Endothelial cell of umbilical vein (primary cell): ENCODE measurements around the gene SON. TPM values are rescaled to one million over a fixed set of nuclear protein-coding genes. Genes with fewer than 3 reads are reported as not detected.

Source experiments
- BruUV-seq: library from RNA; stranded (reverse); fragments of 400-500 nt; replicated peaks from 2 replicates; lab custom pipeline; 2021; lab: Mats Ljungman, UMichigan
- CTCF ChIA-PET: fragments of 300-600, 350-600 bp; sonication (Branson Sonifier 250); formaldehyde crosslinking; loops from one replicate; lab custom pipeline; 2021; ENCODE audit warnings: antibody characterized with exemption, inconsistent platforms; lab: Charles Lee
- POLR2A ChIA-PET: fragments of 300-600, 350-600 bp; sonication (Branson Sonifier 250); formaldehyde crosslinking; loops from one replicate; lab custom pipeline; 2021; ENCODE audit warnings: antibody characterized with exemption, inconsistent platforms; lab: Charles Lee
- DNase-seq: peaks from one replicate; pipeline ENCODE4 v3.0.0-alpha.2; 2011; ENCODE audit warnings: low read depth, low spot score
- FAIRE-seq: peaks from 2 replicates; lab custom pipeline; 2011; peaks lifted over from hg19 to GRCh38; lab: Jason Lieb, UNC
- H2AFZ ChIP-seq: 2 replicates; pipeline ENCODE4 v1.6.0; 2012; ENCODE audit warnings: low read depth, low read length, control low read depth, inconsistent platforms
- H3K27ac ChIP-seq: 2 replicates; pipeline ENCODE4 v1.5.1; 2011; ENCODE audit warnings: low read depth, mild to moderate bottlenecking, control low read depth, low read length, moderate library complexity; ENCODE audit not compliant: insufficient read depth
- H3K27me3 ChIP-seq, 2 experiments: 2 replicates each; pipeline versions ENCODE4 v1.6.0 to v1.6.1; 2011; ENCODE audit warnings: low read length in 2 of 2, mixed read lengths in 1 of 2; ENCODE audit not compliant: control insufficient read depth in 2 of 2, insufficient read depth in 2 of 2
- H3K36me3 ChIP-seq, 2 experiments: 2 replicates in 1 of 2; 3 replicates in 1 of 2; pipeline ENCODE4 v1.5.1; 2011; ENCODE audit warnings: low read length in 2 of 2, mild to moderate bottlenecking in 1 of 2, moderate library complexity in 1 of 2; ENCODE audit not compliant: control insufficient read depth in 2 of 2, insufficient read depth in 2 of 2; ENCODE audit errors: extremely low read depth in 1 of 2
- H3K4me1 ChIP-seq: 3 replicates; pipeline ENCODE4 v1.5.1; 2011; ENCODE audit warnings: mild to moderate bottlenecking, low read length; ENCODE audit not compliant: control insufficient read depth, insufficient read depth; ENCODE audit errors: extremely low read depth
- H3K4me2 ChIP-seq: 2 replicates; pipeline ENCODE4 v1.6.1; 2011; ENCODE audit warnings: low read length, control low read depth, mixed read lengths; ENCODE audit not compliant: insufficient read depth
- H3K4me3 ChIP-seq, 3 experiments: fragments of 200-600 bp in 1 of 3; sonication (generic), shearing (Covaris generic) in 1 of 3; replicated peaks in 1 of 3; 2 replicates each; pipeline ENCODE4 v1.5.1; 2011 to 2016; ENCODE audit warnings: control low read depth in 3 of 3, low read length in 3 of 3, mild to moderate bottlenecking in 2 of 3, inconsistent platforms in 1 of 3, low read depth in 1 of 3, moderate library complexity in 1 of 3; ENCODE audit not compliant: insufficient read depth in 1 of 3
- H3K79me2 ChIP-seq: 2 replicates; pipeline ENCODE4 v1.6.0; 2012; ENCODE audit warnings: low read length, inconsistent platforms; ENCODE audit not compliant: control insufficient read depth, insufficient read depth
- H3K9ac ChIP-seq: replicated peaks from 2 replicates; pipeline ENCODE3; 2011; ENCODE audit warnings: low read length, control low read depth; ENCODE audit not compliant: insufficient read depth; ENCODE audit errors: extremely low read depth
- H3K9me1 ChIP-seq: replicated peaks from 3 replicates; pipeline ENCODE4 v1.6.0; 2011; ENCODE audit warnings: mild to moderate bottlenecking, low read length; ENCODE audit not compliant: control insufficient read depth, insufficient read depth; ENCODE audit errors: extremely low read depth
- H3K9me3 ChIP-seq: replicated peaks from 2 replicates; pipeline ENCODE4 v1.5.1; 2012; ENCODE audit warnings: low read length, inconsistent platforms; ENCODE audit not compliant: control insufficient read depth, insufficient read depth
- H4K20me1 ChIP-seq: replicated peaks from 2 replicates; pipeline ENCODE3; 2011; ENCODE audit warnings: mild to moderate bottlenecking, low read length; ENCODE audit not compliant: control insufficient read depth, insufficient read depth; ENCODE audit errors: extremely low read depth
- EZH2 ChIP-seq: IDR thresholded peaks from 2 replicates; pipeline ENCODE4 v1.6.1; 2012; ENCODE audit warnings: borderline replicate concordance, low read depth, mild to moderate bottlenecking, moderate library complexity, low read length, inconsistent platforms; ENCODE audit not compliant: severe bottlenecking
- FOS ChIP-seq: IDR thresholded peaks from 2 replicates; pipeline ENCODE4 v1.6.1; 2011; ENCODE audit warnings: mild to moderate bottlenecking, low read length, moderate library complexity, borderline replicate concordance; ENCODE audit not compliant: insufficient read depth
- GATA2 ChIP-seq: IDR thresholded peaks from 2 replicates; pipeline ENCODE4 v1.7.0; 2011; ENCODE audit warnings: low read depth, mild to moderate bottlenecking, moderate library complexity, mixed read lengths, low read length; ENCODE audit not compliant: insufficient read length, insufficient read depth
- JUN ChIP-seq: IDR thresholded peaks from 2 replicates; pipeline ENCODE4 v1.6.1; 2011; ENCODE audit warnings: borderline replicate concordance, low read depth; ENCODE audit not compliant: insufficient read length, insufficient read depth
- MYC ChIP-seq: IDR thresholded peaks from one replicate; pipeline ENCODE4 v1.6.1; 2011; ENCODE audit warnings: mild to moderate bottlenecking, low read depth, low read length
- POLR2A ChIP-seq: IDR thresholded peaks from 2 replicates; pipeline ENCODE4 v1.6.1; 2012; ENCODE audit warnings: low read depth, mild to moderate bottlenecking, control low read depth, low read length
- POLR2AphosphoS5 ChIP-seq: IDR thresholded peaks from 2 replicates; pipeline ENCODE4 v1.6.1; 2012; ENCODE audit warnings: low read depth, mild to moderate bottlenecking, control low read depth, low read length, moderate library complexity; ENCODE audit not compliant: insufficient read depth
- dilution Hi-C: fragments of 300-500 bp; cut with MboI; formaldehyde crosslinking; loops from one replicate; pipeline ENCODE4 v1.15.0; 2019; ENCODE audit warnings: low sequenced_read_pairs; ENCODE audit not compliant: extremely low pct_ligation_motif_present
- intact Hi-C: fragments of 100-400 bp; cut with micrococcal nuclease; formaldehyde crosslinking; loops from one replicate; pipeline ENCODE4 v1.10.0; 2022
- polyA plus RNA-seq, 4 experiments: library from polyadenylated mRNA; depleted of rRNA in 3 of 4; stranded (reverse) in 3 of 4; unstranded in 1 of 4; fragments of >200 nt; gene quantifications; 2 replicates each; pipeline versions ENCODE4 v1.2.1 to v1.2.3, GENCODE V29; 2011 to 2012; ENCODE audit warnings: missing spikeins in 1 of 4
- total RNA-seq: library from RNA; stranded (reverse); gene quantifications from 2 replicates; pipeline ENCODE4 v1.2.3, GENCODE V29; 2021
- TF ChIP-seq, protein P1 (sequence below): IDR thresholded peaks from 2 replicates; pipeline ENCODE4 v1.6.1; 2011; ENCODE audit not compliant: insufficient read depth, insufficient read length
- TF ChIP-seq, protein P2 (sequence below), 2 donors: IDR thresholded peaks; 1 replicate in 1 of 2; 2 replicates in 1 of 2; pipeline ENCODE4 v1.5.1; 2011; ENCODE audit warnings: low read length in 2 of 2, mild to moderate bottlenecking in 2 of 2, moderate library complexity in 2 of 2, control low read depth in 1 of 2, inconsistent platforms in 1 of 2, low read depth in 1 of 2; ENCODE audit not compliant: insufficient read depth in 1 of 2; ENCODE audit errors: extremely low read depth in 1 of 2

Gene SON
- total and polyA plus RNA-seq, 2 donors (not counting 3 experiments of a cell fraction or from before 2014, with no cell fraction given) = 107 to 304 TPM

DNA sequence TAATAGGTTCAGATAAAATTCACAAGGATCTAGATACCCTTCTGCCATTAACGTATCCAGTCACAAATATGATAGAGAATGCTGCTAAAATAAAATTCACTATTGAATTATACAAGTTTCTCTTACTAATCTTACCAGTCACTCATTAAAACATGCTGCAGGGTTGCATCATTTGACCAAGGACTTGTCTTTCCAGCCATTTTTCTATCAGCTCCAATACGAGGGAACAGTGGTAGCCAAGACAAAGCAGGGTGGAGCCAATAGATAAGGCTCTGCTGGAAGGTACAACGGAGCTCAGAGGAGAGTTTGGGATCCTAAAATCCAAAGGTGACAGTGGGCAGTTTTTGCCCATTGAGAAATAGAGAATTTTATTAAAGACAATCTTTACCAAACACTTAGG, 41.6 kb downstream of the SON start:
- ChIA-PET POLR2A (interaction anchor here (0.7 kb wide), 1 partner anchor 10 kb away, joined by 3 read pairs; no protein-coding TSS in a partner anchor), CTCF (interaction anchor here (5.2 kb wide), 1 partner anchor 21 kb away, joined by 32 read pairs; no protein-coding TSS in a partner anchor)
- peaks cover 27% of the 10 kb centered on the region for H3K79me2 ChIP-seq
- FAIRE-seq (no peak), DNase-seq (no peak)
- dilution Hi-C loops = no loop called here
- no peaks in the 10 kb centered on the region for H4K20me1 ChIP-seq
- intact Hi-C loops = no loop called here
- TF ChIP-seq POLR2A (no peak), GATA2 (no peak), JUN (no peak), MYC (no peak), FOS (no peak), EZH2 (no peak), POLR2AphosphoS5 (no peak)
- TF ChIP-seq, protein P1, sequence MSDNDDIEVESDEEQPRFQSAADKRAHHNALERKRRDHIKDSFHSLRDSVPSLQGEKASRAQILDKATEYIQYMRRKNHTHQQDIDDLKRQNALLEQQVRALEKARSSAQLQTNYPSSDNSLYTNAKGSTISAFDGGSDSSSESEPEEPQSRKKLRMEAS = no peak
- TF ChIP-seq, protein P2, sequence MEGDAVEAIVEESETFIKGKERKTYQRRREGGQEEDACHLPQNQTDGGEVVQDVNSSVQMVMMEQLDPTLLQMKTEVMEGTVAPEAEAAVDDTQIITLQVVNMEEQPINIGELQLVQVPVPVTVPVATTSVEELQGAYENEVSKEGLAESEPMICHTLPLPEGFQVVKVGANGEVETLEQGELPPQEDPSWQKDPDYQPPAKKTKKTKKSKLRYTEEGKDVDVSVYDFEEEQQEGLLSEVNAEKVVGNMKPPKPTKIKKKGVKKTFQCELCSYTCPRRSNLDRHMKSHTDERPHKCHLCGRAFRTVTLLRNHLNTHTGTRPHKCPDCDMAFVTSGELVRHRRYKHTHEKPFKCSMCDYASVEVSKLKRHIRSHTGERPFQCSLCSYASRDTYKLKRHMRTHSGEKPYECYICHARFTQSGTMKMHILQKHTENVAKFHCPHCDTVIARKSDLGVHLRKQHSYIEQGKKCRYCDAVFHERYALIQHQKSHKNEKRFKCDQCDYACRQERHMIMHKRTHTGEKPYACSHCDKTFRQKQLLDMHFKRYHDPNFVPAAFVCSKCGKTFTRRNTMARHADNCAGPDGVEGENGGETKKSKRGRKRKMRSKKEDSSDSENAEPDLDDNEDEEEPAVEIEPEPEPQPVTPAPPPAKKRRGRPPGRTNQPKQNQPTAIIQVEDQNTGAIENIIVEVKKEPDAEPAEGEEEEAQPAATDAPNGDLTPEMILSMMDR (IDR thresholded peaks at IDR 0.05; ENCODE audit: extremely low read depth in 1 of 2, insufficient read depth in 1 of 2, low read depth in 1 of 2, low read length in 2 of 2) = no peak
- peaks cover 0 to 8% of the 10 kb centered on the region in 2 experiments for H3K36me3 ChIP-seq
- no peak overlapping the region for H3K27ac ChIP-seq
- H3K27me3 ChIP-seq = no peaks in the 10 kb centered on the region
- no peak overlapping the region for H2AFZ ChIP-seq
- no peak overlapping the region for H3K4me3 ChIP-seq
- no peaks in the 10 kb centered on the region for H3K9me3 ChIP-seq
- no peak overlapping the region for H3K9ac ChIP-seq
- H3K4me1 ChIP-seq = peaks cover 16% of the 10 kb centered on the region
- H3K4me2 ChIP-seq = no peak overlapping the region
- no TSS peak for BruUV-seq
- H3K9me1 ChIP-seq = no peaks in the 10 kb centered on the region
